Endothelial cell of umbilical vein (primary cell): Measurements from ENCODE around the gene CALN1. TPM values are rescaled to one million over a fixed set of nuclear protein-coding genes. Genes with fewer than 3 reads are reported as not detected.

ENCODE experiments used
- BruUV-seq: library from RNA; stranded (reverse); fragments of 400-500 nt; replicated peaks from 2 replicates; lab custom pipeline; 2021; lab: Mats Ljungman, UMichigan
- CTCF ChIA-PET: fragments of 300-600, 350-600 bp; sonication (Branson Sonifier 250); formaldehyde crosslinking; loops from one replicate; lab custom pipeline; 2021; ENCODE audit warnings: antibody characterized with exemption, inconsistent platforms; lab: Charles Lee
- POLR2A ChIA-PET: fragments of 300-600, 350-600 bp; sonication (Branson Sonifier 250); formaldehyde crosslinking; loops from one replicate; lab custom pipeline; 2021; ENCODE audit warnings: antibody characterized with exemption, inconsistent platforms; lab: Charles Lee
- DNase-seq: peaks from one replicate; pipeline ENCODE4 v3.0.0-alpha.2; 2011; ENCODE audit warnings: low read depth, low spot score
- FAIRE-seq: peaks from 2 replicates; lab custom pipeline; 2011; peaks lifted over from hg19 to GRCh38; lab: Jason Lieb, UNC
- H2AFZ ChIP-seq: 2 replicates; pipeline ENCODE4 v1.6.0; 2012; ENCODE audit warnings: low read depth, low read length, control low read depth, inconsistent platforms
- H3K27ac ChIP-seq: 2 replicates; pipeline ENCODE4 v1.5.1; 2011; ENCODE audit warnings: low read depth, mild to moderate bottlenecking, control low read depth, low read length, moderate library complexity; ENCODE audit not compliant: insufficient read depth
- H3K27me3 ChIP-seq, 2 experiments: 2 replicates each; pipeline versions ENCODE4 v1.6.0 to v1.6.1; 2011; ENCODE audit warnings: low read length in 2 of 2, mixed read lengths in 1 of 2; ENCODE audit not compliant: control insufficient read depth in 2 of 2, insufficient read depth in 2 of 2
- H3K36me3 ChIP-seq, 2 experiments: 2 replicates in 1 of 2; 3 replicates in 1 of 2; pipeline ENCODE4 v1.5.1; 2011; ENCODE audit warnings: low read length in 2 of 2, mild to moderate bottlenecking in 1 of 2, moderate library complexity in 1 of 2; ENCODE audit not compliant: control insufficient read depth in 2 of 2, insufficient read depth in 2 of 2; ENCODE audit errors: extremely low read depth in 1 of 2
- H3K4me1 ChIP-seq: 3 replicates; pipeline ENCODE4 v1.5.1; 2011; ENCODE audit warnings: mild to moderate bottlenecking, low read length; ENCODE audit not compliant: control insufficient read depth, insufficient read depth; ENCODE audit errors: extremely low read depth
- H3K4me2 ChIP-seq: 2 replicates; pipeline ENCODE4 v1.6.1; 2011; ENCODE audit warnings: low read length, control low read depth, mixed read lengths; ENCODE audit not compliant: insufficient read depth
- H3K4me3 ChIP-seq, 3 experiments: fragments of 200-600 bp in 1 of 3; sonication (generic), shearing (Covaris generic) in 1 of 3; replicated peaks in 1 of 3; 2 replicates each; pipeline ENCODE4 v1.5.1; 2011 to 2016; ENCODE audit warnings: control low read depth in 3 of 3, low read length in 3 of 3, mild to moderate bottlenecking in 2 of 3, inconsistent platforms in 1 of 3, low read depth in 1 of 3, moderate library complexity in 1 of 3; ENCODE audit not compliant: insufficient read depth in 1 of 3
- H3K79me2 ChIP-seq: 2 replicates; pipeline ENCODE4 v1.6.0; 2012; ENCODE audit warnings: low read length, inconsistent platforms; ENCODE audit not compliant: control insufficient read depth, insufficient read depth
- H3K9ac ChIP-seq: replicated peaks from 2 replicates; pipeline ENCODE3; 2011; ENCODE audit warnings: low read length, control low read depth; ENCODE audit not compliant: insufficient read depth; ENCODE audit errors: extremely low read depth
- H3K9me1 ChIP-seq: replicated peaks from 3 replicates; pipeline ENCODE4 v1.6.0; 2011; ENCODE audit warnings: mild to moderate bottlenecking, low read length; ENCODE audit not compliant: control insufficient read depth, insufficient read depth; ENCODE audit errors: extremely low read depth
- H3K9me3 ChIP-seq: replicated peaks from 2 replicates; pipeline ENCODE4 v1.5.1; 2012; ENCODE audit warnings: low read length, inconsistent platforms; ENCODE audit not compliant: control insufficient read depth, insufficient read depth
- H4K20me1 ChIP-seq: replicated peaks from 2 replicates; pipeline ENCODE3; 2011; ENCODE audit warnings: mild to moderate bottlenecking, low read length; ENCODE audit not compliant: control insufficient read depth, insufficient read depth; ENCODE audit errors: extremely low read depth
- EZH2 ChIP-seq: IDR thresholded peaks from 2 replicates; pipeline ENCODE4 v1.6.1; 2012; ENCODE audit warnings: borderline replicate concordance, low read depth, mild to moderate bottlenecking, moderate library complexity, low read length, inconsistent platforms; ENCODE audit not compliant: severe bottlenecking
- FOS ChIP-seq: IDR thresholded peaks from 2 replicates; pipeline ENCODE4 v1.6.1; 2011; ENCODE audit warnings: mild to moderate bottlenecking, low read length, moderate library complexity, borderline replicate concordance; ENCODE audit not compliant: insufficient read depth
- GATA2 ChIP-seq: IDR thresholded peaks from 2 replicates; pipeline ENCODE4 v1.7.0; 2011; ENCODE audit warnings: low read depth, mild to moderate bottlenecking, moderate library complexity, mixed read lengths, low read length; ENCODE audit not compliant: insufficient read length, insufficient read depth
- JUN ChIP-seq: IDR thresholded peaks from 2 replicates; pipeline ENCODE4 v1.6.1; 2011; ENCODE audit warnings: borderline replicate concordance, low read depth; ENCODE audit not compliant: insufficient read length, insufficient read depth
- MAX ChIP-seq: IDR thresholded peaks from 2 replicates; pipeline ENCODE4 v1.6.1; 2011; ENCODE audit not compliant: insufficient read depth, insufficient read length
- MYC ChIP-seq: IDR thresholded peaks from one replicate; pipeline ENCODE4 v1.6.1; 2011; ENCODE audit warnings: mild to moderate bottlenecking, low read depth, low read length
- POLR2A ChIP-seq: IDR thresholded peaks from 2 replicates; pipeline ENCODE4 v1.6.1; 2012; ENCODE audit warnings: low read depth, mild to moderate bottlenecking, control low read depth, low read length
- POLR2AphosphoS5 ChIP-seq: IDR thresholded peaks from 2 replicates; pipeline ENCODE4 v1.6.1; 2012; ENCODE audit warnings: low read depth, mild to moderate bottlenecking, control low read depth, low read length, moderate library complexity; ENCODE audit not compliant: insufficient read depth
- dilution Hi-C: fragments of 300-500 bp; cut with MboI; formaldehyde crosslinking; loops from one replicate; pipeline ENCODE4 v1.15.0; 2019; ENCODE audit warnings: low sequenced_read_pairs; ENCODE audit not compliant: extremely low pct_ligation_motif_present
- intact Hi-C: fragments of 100-400 bp; cut with micrococcal nuclease; formaldehyde crosslinking; loops from one replicate; pipeline ENCODE4 v1.10.0; 2022
- polyA plus RNA-seq, 4 experiments: library from polyadenylated mRNA; depleted of rRNA in 3 of 4; stranded (reverse) in 3 of 4; unstranded in 1 of 4; fragments of >200 nt; gene quantifications; 2 replicates each; pipeline versions ENCODE4 v1.2.1 to v1.2.3, GENCODE V29; 2011 to 2012; ENCODE audit warnings: missing spikeins in 1 of 4
- total RNA-seq: library from RNA; stranded (reverse); gene quantifications from 2 replicates; pipeline ENCODE4 v1.2.3, GENCODE V29; 2021
- TF ChIP-seq, protein P1 (sequence below), 2 donors: IDR thresholded peaks; 1 replicate in 1 of 2; 2 replicates in 1 of 2; pipeline ENCODE4 v1.5.1; 2011; ENCODE audit warnings: low read length in 2 of 2, mild to moderate bottlenecking in 2 of 2, moderate library complexity in 2 of 2, control low read depth in 1 of 2, inconsistent platforms in 1 of 2, low read depth in 1 of 2; ENCODE audit not compliant: insufficient read depth in 1 of 2; ENCODE audit errors: extremely low read depth in 1 of 2

Gene CALN1
- total and polyA plus RNA-seq, 2 donors (not counting 3 experiments of a cell fraction or from before 2014, with no cell fraction given) = not detected

DNA sequence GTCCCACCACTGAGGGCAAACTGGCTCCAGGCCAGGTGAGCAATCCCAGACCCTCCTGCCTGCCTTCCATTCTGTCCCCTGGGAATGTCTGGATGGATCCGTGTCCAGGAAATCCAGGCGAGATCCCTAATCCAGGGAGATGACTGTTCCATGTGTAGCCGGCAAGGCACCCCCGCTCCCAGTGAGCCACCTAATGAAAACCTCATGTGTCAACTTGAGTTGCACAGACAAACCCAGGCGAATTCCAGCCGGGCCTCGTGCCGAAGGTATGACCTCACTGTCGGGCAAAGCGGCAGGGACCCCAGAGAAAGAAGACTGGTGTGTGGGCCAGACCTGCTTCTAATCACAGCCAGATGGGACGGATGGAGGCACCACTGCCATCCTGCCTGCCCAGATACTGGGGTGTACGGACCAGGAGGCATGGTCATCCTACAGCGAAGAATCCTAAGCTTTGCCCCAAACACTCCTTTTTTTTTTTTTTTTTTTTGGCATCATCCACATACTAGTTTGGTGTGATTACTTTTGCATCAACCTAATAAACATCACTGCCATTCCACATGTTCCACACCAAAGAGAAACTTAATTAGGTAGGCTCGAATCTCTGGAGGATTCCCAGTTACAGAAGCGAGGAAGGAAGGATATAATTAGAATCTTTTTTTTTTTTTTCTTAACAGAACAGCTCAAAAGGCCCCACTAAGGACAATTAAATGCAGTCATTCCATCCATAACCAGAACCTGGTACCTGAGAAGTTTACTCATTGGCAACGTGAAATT is 313.1 kb downstream of the CALN1 start:
- H2AFZ ChIP-seq = no peak overlapping the region
- H3K4me1 ChIP-seq = no peaks in the 10 kb centered on the region
- no peak overlapping the region for H3K4me2 ChIP-seq
- intact Hi-C loops = no loop called here
- H3K9ac ChIP-seq = no peak overlapping the region
- H3K27ac ChIP-seq = no peak overlapping the region
- H3K79me2 ChIP-seq = no peaks in the 10 kb centered on the region
- CTCF ChIA-PET = no interaction called here
- no peak for DNase-seq
- H3K4me3 ChIP-seq = no peak overlapping the region
- dilution Hi-C loops = no loop called here
- TF ChIP-seq POLR2A (no peak), FOS (no peak), EZH2 (no peak), MYC (no peak), GATA2 (no peak), MAX (no peak), POLR2AphosphoS5 (no peak), JUN (no peak)
- TF ChIP-seq, protein P1, sequence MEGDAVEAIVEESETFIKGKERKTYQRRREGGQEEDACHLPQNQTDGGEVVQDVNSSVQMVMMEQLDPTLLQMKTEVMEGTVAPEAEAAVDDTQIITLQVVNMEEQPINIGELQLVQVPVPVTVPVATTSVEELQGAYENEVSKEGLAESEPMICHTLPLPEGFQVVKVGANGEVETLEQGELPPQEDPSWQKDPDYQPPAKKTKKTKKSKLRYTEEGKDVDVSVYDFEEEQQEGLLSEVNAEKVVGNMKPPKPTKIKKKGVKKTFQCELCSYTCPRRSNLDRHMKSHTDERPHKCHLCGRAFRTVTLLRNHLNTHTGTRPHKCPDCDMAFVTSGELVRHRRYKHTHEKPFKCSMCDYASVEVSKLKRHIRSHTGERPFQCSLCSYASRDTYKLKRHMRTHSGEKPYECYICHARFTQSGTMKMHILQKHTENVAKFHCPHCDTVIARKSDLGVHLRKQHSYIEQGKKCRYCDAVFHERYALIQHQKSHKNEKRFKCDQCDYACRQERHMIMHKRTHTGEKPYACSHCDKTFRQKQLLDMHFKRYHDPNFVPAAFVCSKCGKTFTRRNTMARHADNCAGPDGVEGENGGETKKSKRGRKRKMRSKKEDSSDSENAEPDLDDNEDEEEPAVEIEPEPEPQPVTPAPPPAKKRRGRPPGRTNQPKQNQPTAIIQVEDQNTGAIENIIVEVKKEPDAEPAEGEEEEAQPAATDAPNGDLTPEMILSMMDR (IDR thresholded peaks at IDR 0.05; ENCODE audit: extremely low read depth in 1 of 2, insufficient read depth in 1 of 2, low read depth in 1 of 2, low read length in 2 of 2) = no peak
- H3K9me3 ChIP-seq = peaks cover 2% of the 10 kb centered on the region
- POLR2A ChIA-PET = no interaction called here
- no peaks in the 10 kb centered on the region for H3K27me3 ChIP-seq
- FAIRE-seq = no peak
- no peaks in the 10 kb centered on the region for H4K20me1 ChIP-seq
- no peaks in the 10 kb centered on the region for H3K36me3 ChIP-seq
- no TSS peak for BruUV-seq
- H3K9me1 ChIP-seq = no peaks in the 10 kb centered on the region
